ENCODE results near the gene RPS13.
A peak's percentile ranks its signal among the peaks of the same experiment; 100 is the strongest.

RPS13 gene

GRCh38 chr11:17024924-17025323, 52.5 kb downstream of the RPS13 start (continued):
- no peak for TF ChIP-seq ZNF10 (tag by site-specific recombination; IDR thresholded peaks at IDR 0.05)
- TF ChIP-seq KLF9 (tag by site-specific recombination; IDR thresholded peaks at IDR 0.05; ENCODE audit: low read depth) = no peak
- no peak for TF ChIP-seq PRDM10 (tag by site-specific recombination; IDR thresholded peaks at IDR 0.05)
- TF ChIP-seq ZBTB8A (tag by site-specific recombination; IDR thresholded peaks at IDR 0.05) = peak; percentile 43; the same call in 1 of the 2 replicates
- no peak for TF ChIP-seq ZNF776 (tag by site-specific recombination; IDR thresholded peaks at IDR 0.05; ENCODE audit: borderline replicate concordance)
- no peak for TF ChIP-seq ZNF175 (tag by site-specific recombination; IDR thresholded peaks at IDR 0.05)
- TF ChIP-seq SETDB1 (IDR thresholded peaks at IDR 0.05; ENCODE audit: insufficient read length, low read length) = no peak
- TF ChIP-seq YY2 (tag by site-specific recombination; IDR thresholded peaks at IDR 0.05) = no peak
- no peak for TF ChIP-seq ZNF530 (tag by site-specific recombination; IDR thresholded peaks at IDR 0.05; ENCODE audit: low read depth)
- no peak for TF ChIP-seq ZFP41 (tag by site-specific recombination; IDR thresholded peaks at IDR 0.05; ENCODE audit: borderline replicate concordance)
- TF ChIP-seq ZNF843 (tag by site-specific recombination; IDR thresholded peaks at IDR 0.05) = no peak
- peak; percentile 51; the same call in 1 of the 2 replicates for TF ChIP-seq ZNF433 (tag by site-specific recombination; IDR thresholded peaks at IDR 0.05; ENCODE audit: low read depth)
- TF ChIP-seq ZBTB6 (tag by site-specific recombination; IDR thresholded peaks at IDR 0.05) = no peak
- TF ChIP-seq TRIM28 (IDR thresholded peaks at IDR 0.05; ENCODE audit: borderline replicate concordance, low read length) = no peak
- TF ChIP-seq ZBTB1 (tag by site-specific recombination; IDR thresholded peaks at IDR 0.05) = no peak
- no peak for TF ChIP-seq KLF17 (tag by site-specific recombination; IDR thresholded peaks at IDR 0.05)
- no peak for TF ChIP-seq GLI4 (tag by site-specific recombination; IDR thresholded peaks at IDR 0.05)
- TF ChIP-seq, protein P1, sequence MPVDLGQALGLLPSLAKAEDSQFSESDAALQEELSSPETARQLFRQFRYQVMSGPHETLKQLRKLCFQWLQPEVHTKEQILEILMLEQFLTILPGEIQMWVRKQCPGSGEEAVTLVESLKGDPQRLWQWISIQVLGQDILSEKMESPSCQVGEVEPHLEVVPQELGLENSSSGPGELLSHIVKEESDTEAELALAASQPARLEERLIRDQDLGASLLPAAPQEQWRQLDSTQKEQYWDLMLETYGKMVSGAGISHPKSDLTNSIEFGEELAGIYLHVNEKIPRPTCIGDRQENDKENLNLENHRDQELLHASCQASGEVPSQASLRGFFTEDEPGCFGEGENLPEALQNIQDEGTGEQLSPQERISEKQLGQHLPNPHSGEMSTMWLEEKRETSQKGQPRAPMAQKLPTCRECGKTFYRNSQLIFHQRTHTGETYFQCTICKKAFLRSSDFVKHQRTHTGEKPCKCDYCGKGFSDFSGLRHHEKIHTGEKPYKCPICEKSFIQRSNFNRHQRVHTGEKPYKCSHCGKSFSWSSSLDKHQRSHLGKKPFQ (tag by site-specific recombination; IDR thresholded peaks at IDR 0.05) = no peak
- TF ChIP-seq BCL6B (tag by site-specific recombination; IDR thresholded peaks at IDR 0.05) = no peak
- TF ChIP-seq, protein P2, sequence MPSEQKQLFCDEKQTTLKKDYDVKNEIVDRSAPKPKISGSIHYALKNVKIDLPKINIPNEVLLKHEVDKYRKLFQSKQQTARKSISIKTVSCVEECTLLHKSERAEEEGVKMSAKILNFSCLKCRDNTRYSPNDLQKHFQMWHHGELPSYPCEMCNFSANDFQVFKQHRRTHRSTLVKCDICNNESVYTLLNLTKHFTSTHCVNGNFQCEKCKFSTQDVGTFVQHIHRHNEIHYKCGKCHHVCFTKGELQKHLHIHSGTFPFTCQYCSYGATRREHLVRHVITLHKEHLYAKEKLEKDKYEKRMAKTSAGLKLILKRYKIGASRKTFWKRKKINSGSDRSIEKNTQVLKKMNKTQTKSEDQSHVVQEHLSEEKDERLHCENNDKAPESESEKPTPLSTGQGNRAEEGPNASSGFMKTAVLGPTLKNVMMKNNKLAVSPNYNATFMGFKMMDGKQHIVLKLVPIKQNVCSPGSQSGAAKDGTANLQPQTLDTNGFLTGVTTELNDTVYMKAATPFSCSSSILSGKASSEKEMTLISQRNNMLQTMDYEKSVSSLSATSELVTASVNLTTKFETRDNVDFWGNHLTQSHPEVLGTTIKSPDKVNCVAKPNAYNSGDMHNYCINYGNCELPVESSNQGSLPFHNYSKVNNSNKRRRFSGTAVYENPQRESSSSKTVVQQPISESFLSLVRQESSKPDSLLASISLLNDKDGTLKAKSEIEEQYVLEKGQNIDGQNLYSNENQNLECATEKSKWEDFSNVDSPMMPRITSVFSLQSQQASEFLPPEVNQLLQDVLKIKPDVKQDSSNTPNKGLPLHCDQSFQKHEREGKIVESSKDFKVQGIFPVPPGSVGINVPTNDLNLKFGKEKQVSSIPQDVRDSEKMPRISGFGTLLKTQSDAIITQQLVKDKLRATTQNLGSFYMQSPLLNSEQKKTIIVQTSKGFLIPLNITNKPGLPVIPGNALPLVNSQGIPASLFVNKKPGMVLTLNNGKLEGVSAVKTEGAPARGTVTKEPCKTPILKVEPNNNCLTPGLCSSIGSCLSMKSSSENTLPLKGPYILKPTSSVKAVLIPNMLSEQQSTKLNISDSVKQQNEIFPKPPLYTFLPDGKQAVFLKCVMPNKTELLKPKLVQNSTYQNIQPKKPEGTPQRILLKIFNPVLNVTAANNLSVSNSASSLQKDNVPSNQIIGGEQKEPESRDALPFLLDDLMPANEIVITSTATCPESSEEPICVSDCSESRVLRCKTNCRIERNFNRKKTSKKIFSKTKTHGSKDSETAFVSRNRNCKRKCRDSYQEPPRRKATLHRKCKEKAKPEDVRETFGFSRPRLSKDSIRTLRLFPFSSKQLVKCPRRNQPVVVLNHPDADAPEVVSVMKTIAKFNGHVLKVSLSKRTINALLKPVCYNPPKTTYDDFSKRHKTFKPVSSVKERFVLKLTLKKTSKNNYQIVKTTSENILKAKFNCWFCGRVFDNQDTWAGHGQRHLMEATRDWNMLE (tag by site-specific recombination; conservative IDR thresholded peaks at IDR 0.05; ENCODE audit: low read depth) = peak; percentile 80
- TF ChIP-seq ZNF664 (tag by site-specific recombination; IDR thresholded peaks at IDR 0.05) = no peak
- no peak for TF ChIP-seq ZIC2 (tag by site-specific recombination; IDR thresholded peaks at IDR 0.05)
- TF ChIP-seq OSR2 (tag by site-specific recombination; IDR thresholded peaks at IDR 0.05) = no peak
- no peak for TF ChIP-seq PATZ1 (tag by site-specific recombination; IDR thresholded peaks at IDR 0.05)
- TF ChIP-seq ZNF768 (tag by site-specific recombination; IDR thresholded peaks at IDR 0.05) = no peak
